A673 (cell line): ENCODE measurements around the gene TTC28. TPM values are rescaled to one million over a fixed set of nuclear protein-coding genes. Genes with fewer than 3 reads are reported as not detected.

Experiments used
- BruUV-seq: library from RNA; stranded (reverse); fragments of 400-500 nt; replicated peaks from 2 replicates; lab custom pipeline; 2021; lab: Mats Ljungman, UMichigan
- CTCF ChIA-PET: fragments of 300-600 bp; sonication (Branson Sonifier 250); formaldehyde crosslinking; loops from one replicate; lab custom pipeline; 2022; ENCODE audit warnings: antibody characterized with exemption; lab: Charles Lee
- POLR2A ChIA-PET: fragments of 300-600 bp; sonication (Branson Sonifier 250); formaldehyde crosslinking; loops from one replicate; lab custom pipeline; 2022; ENCODE audit warnings: antibody characterized with exemption; ENCODE audit not compliant: low non-redundant PET; lab: Charles Lee
- DNase-seq: peaks from one replicate; pipeline ENCODE4 v3.0.0-alpha.2; 2015; ENCODE audit warnings: low spot score
- H3K27ac ChIP-seq: fragments of 200-600 bp; sonication (generic); 2 replicates; pipeline ENCODE4 v1.5.1; 2016; ENCODE audit warnings: mixed run types, low read depth, mild to moderate bottlenecking, mixed read lengths, antibody characterized with exemption, low read length; ENCODE audit not compliant: poor library complexity, severe bottlenecking
- H3K27me3 ChIP-seq: fragments of 200-600 bp; sonication (generic); replicated peaks from 2 replicates; pipeline ENCODE4 v1.6.1; 2017; ENCODE audit warnings: mixed run types, low read depth, mild to moderate bottlenecking, mixed read lengths, antibody characterized with exemption, low read length; ENCODE audit not compliant: insufficient read depth, poor library complexity
- H3K36me3 ChIP-seq: fragments of 200-600 bp; sonication (generic); 2 replicates; pipeline ENCODE4 v1.6.1; 2016; ENCODE audit warnings: mixed run types, mild to moderate bottlenecking, mixed read lengths, antibody characterized with exemption, low read length; ENCODE audit not compliant: insufficient read depth, poor library complexity, severe bottlenecking
- H3K4me1 ChIP-seq: fragments of 200-600 bp; sonication (generic); 2 replicates; pipeline ENCODE4 v1.6.1; 2017; ENCODE audit warnings: mixed run types, mild to moderate bottlenecking, mixed read lengths, antibody characterized with exemption, low read length; ENCODE audit not compliant: insufficient read depth, poor library complexity, severe bottlenecking
- H3K4me3 ChIP-seq: fragments of 200-600 bp; sonication (generic); 2 replicates; pipeline ENCODE4 v1.5.1; 2016; ENCODE audit warnings: low read depth, mixed run types, mild to moderate bottlenecking, mixed read lengths, low read length; ENCODE audit not compliant: poor library complexity, severe bottlenecking
- H3K9me3 ChIP-seq: fragments of 200-600 bp; sonication (generic); 2 replicates; pipeline ENCODE4 v1.6.1; 2016; ENCODE audit warnings: mixed run types, low read depth, mild to moderate bottlenecking, mixed read lengths, antibody characterized with exemption, low read length; ENCODE audit not compliant: poor library complexity, severe bottlenecking
- EZH2 ChIP-seq: fragments of 200-600 bp; sonication (generic); IDR thresholded peaks from 2 replicates; pipeline ENCODE4 v1.6.1; 2017; ENCODE audit warnings: borderline replicate concordance, low read depth, mild to moderate bottlenecking, mixed read lengths, antibody characterized with exemption, low read length; ENCODE audit not compliant: poor library complexity, severe bottlenecking
- intact Hi-C: fragments of 100-400 bp; cut with micrococcal nuclease; formaldehyde crosslinking; loops from one replicate; pipeline ENCODE4 v1.10.0; 2022; ENCODE audit not compliant: unreplicated experiment
- total RNA-seq: library from RNA; stranded (reverse); gene quantifications from 2 replicates; pipeline ENCODE4 v1.2.3, GENCODE V29; 2021
- TF ChIP-seq, protein P1 (sequence below): fragments of 300-800, 200-600 bp; sonication (generic); conservative IDR thresholded peaks from 2 replicates; pipeline ENCODE4 v1.5.1; 2017; ENCODE audit warnings: low read depth, mild to moderate bottlenecking, antibody characterized with exemption, low read length, moderate library complexity, mixed read lengths

The TTC28 gene
- total RNA-seq, 1 experiment from 2014 or later: 48.7 TPM

- Histone ChIP-seq H3K27me3 (no peaks in the 10 kb centered on the region), H3K36me3 (no peaks in the 10 kb centered on the region), H3K27ac (no peak overlapping the region), H3K9me3 (no peaks in the 10 kb centered on the region), H3K4me3 (no peak overlapping the region), H3K4me1 (peaks cover 45% of the 10 kb centered on the region)
- peak; percentile 54 for DNase-seq
- ChIA-PET POLR2A (no interaction called here), CTCF (no interaction called here)
- TF ChIP-seq EZH2: no peak
- TF ChIP-seq, protein P1, sequence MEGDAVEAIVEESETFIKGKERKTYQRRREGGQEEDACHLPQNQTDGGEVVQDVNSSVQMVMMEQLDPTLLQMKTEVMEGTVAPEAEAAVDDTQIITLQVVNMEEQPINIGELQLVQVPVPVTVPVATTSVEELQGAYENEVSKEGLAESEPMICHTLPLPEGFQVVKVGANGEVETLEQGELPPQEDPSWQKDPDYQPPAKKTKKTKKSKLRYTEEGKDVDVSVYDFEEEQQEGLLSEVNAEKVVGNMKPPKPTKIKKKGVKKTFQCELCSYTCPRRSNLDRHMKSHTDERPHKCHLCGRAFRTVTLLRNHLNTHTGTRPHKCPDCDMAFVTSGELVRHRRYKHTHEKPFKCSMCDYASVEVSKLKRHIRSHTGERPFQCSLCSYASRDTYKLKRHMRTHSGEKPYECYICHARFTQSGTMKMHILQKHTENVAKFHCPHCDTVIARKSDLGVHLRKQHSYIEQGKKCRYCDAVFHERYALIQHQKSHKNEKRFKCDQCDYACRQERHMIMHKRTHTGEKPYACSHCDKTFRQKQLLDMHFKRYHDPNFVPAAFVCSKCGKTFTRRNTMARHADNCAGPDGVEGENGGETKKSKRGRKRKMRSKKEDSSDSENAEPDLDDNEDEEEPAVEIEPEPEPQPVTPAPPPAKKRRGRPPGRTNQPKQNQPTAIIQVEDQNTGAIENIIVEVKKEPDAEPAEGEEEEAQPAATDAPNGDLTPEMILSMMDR: no peak
- BruUV-seq: no TSS peak
- intact Hi-C loops: loop anchor here (10.0 kb wide), 1 partner anchor 275 kb away; no protein-coding TSS in a partner anchor
Measured at GRCh38 chr22:28329186-28330073, 350.2 kb downstream of the TTC28 start.

GRCh38 chr22:28328756-28329155 is 350.9 kb downstream of the TTC28 start:
- intact Hi-C loops: loop anchor here (10.0 kb wide), 1 partner anchor 274 kb away; no protein-coding TSS in a partner anchor
- Histone ChIP-seq H3K27ac (no peak overlapping the region), H3K27me3 (no peaks in the 10 kb centered on the region), H3K4me1 (peaks cover 45% of the 10 kb centered on the region), H3K36me3 (no peaks in the 10 kb centered on the region), H3K9me3 (no peaks in the 10 kb centered on the region), H3K4me3 (no peak overlapping the region)
- no peak for DNase-seq
- no TSS peak for BruUV-seq
- TF ChIP-seq EZH2: no peak
- TF ChIP-seq, protein P1: no peak
- CTCF ChIA-PET: no interaction called here
- POLR2A ChIA-PET: no interaction called here

GRCh38 chr22:28316014-28316413 is 363.6 kb downstream of the TTC28 start:
- POLR2A ChIA-PET: no interaction called here
- intact Hi-C loops: no loop called here
- no peak for DNase-seq

More at GRCh38 chr22:28316014-28316413, 363.6 kb downstream of the TTC28 start:
- no peak for TF ChIP-seq EZH2
- no peak overlapping the region for H3K27ac ChIP-seq
- H3K9me3 ChIP-seq: no peaks in the 10 kb centered on the region
- H3K4me1 ChIP-seq: no peaks in the 10 kb centered on the region
- CTCF ChIA-PET: no interaction called here
- no peaks in the 10 kb centered on the region for H3K36me3 ChIP-seq
- BruUV-seq: no TSS peak
- no peaks in the 10 kb centered on the region for H3K27me3 ChIP-seq
- H3K4me3 ChIP-seq: no peak overlapping the region
